Effector memory CD4-positive, alpha-beta T cell (primary cell): ENCODE data around the gene BAZ1A.

Experiments used
- DNase-seq, 3 donors: peaks; one replicate each; pipeline ENCODE4 v3.0.0-alpha.2; 2020
- H3K27ac ChIP-seq: 2 replicates; pipeline ENCODE4 v1.7.0; 2013; ENCODE audit warnings: mild to moderate bottlenecking, low read length, moderate library complexity; ENCODE audit not compliant: insufficient read depth, poor library complexity, severe bottlenecking
- H3K27me3 ChIP-seq: replicated peaks from 2 replicates; pipeline ENCODE4 v1.7.0; 2013; ENCODE audit warnings: mild to moderate bottlenecking, low read length; ENCODE audit not compliant: insufficient read depth, control insufficient read depth, poor library complexity, severe bottlenecking
- H3K36me3 ChIP-seq: 2 replicates; pipeline ENCODE4 v1.7.0; 2013; ENCODE audit warnings: mild to moderate bottlenecking, low read length, moderate library complexity; ENCODE audit not compliant: control insufficient read depth, insufficient read depth
- H3K4me1 ChIP-seq: 2 replicates; pipeline ENCODE4 v1.7.0; 2013; ENCODE audit warnings: low read length, mild to moderate bottlenecking; ENCODE audit not compliant: control insufficient read depth, insufficient read depth, poor library complexity, severe bottlenecking
- H3K4me3 ChIP-seq: 2 replicates; pipeline ENCODE4 v1.7.0; 2013; ENCODE audit warnings: low read length, low read depth, mild to moderate bottlenecking; ENCODE audit not compliant: insufficient read depth, poor library complexity, severe bottlenecking
- H3K9me3 ChIP-seq: 2 replicates; pipeline ENCODE4 v1.7.0; 2013; ENCODE audit warnings: mild to moderate bottlenecking, low read length, moderate library complexity; ENCODE audit not compliant: control insufficient read depth

Gene BAZ1A

GRCh38 chr14:34794217-34794616 lies 80.9 kb downstream of the BAZ1A start:
- peaks cover 47% of the 10 kb centered on the region for H3K36me3 ChIP-seq
- no peak for DNase-seq
- no peak overlapping the region for H3K27ac ChIP-seq
- H3K27me3 ChIP-seq: no peaks in the 10 kb centered on the region
- H3K9me3 ChIP-seq: no peaks in the 10 kb centered on the region
- no peaks in the 10 kb centered on the region for H3K4me1 ChIP-seq
- no peak overlapping the region for H3K4me3 ChIP-seq

GRCh38 chr14:34792598-34792997 lies 82.6 kb downstream of the BAZ1A start:
- Histone ChIP-seq H3K27ac (no peak overlapping the region), H3K36me3 (peaks cover 47% of the 10 kb centered on the region), H3K9me3 (no peaks in the 10 kb centered on the region), H3K27me3 (no peaks in the 10 kb centered on the region), H3K4me1 (no peaks in the 10 kb centered on the region), H3K4me3 (no peak overlapping the region)
- no peak for DNase-seq

- Histone ChIP-seq H3K36me3 (peaks cover 29% of the 10 kb centered on the region), H3K27me3 (no peaks in the 10 kb centered on the region), H3K9me3 (no peaks in the 10 kb centered on the region), H3K4me1 (no peaks in the 10 kb centered on the region), H3K27ac (no peak overlapping the region), H3K4me3 (no peak overlapping the region)
- DNase-seq: no peak
These were observed 89.7 kb downstream of the BAZ1A start for GRCh38 chr14:34785223-34786006.

- Histone ChIP-seq H3K4me3 (no peak overlapping the region), H3K36me3 (peaks cover 37% of the 10 kb centered on the region)
These were observed 93.1 kb downstream of the BAZ1A start for GRCh38 chr14:34782031-34782430.

GRCh38 chr14:34781242-34781641 lies 93.9 kb downstream of the BAZ1A start:
- no peaks in the 10 kb centered on the region for H3K9me3 ChIP-seq
- H3K4me1 ChIP-seq: no peaks in the 10 kb centered on the region
- peaks cover 37% of the 10 kb centered on the region for H3K36me3 ChIP-seq
- DNase-seq: no peak
- H3K4me3 ChIP-seq: no peak overlapping the region
- no peak overlapping the region for H3K27ac ChIP-seq
- H3K27me3 ChIP-seq: no peaks in the 10 kb centered on the region

More at GRCh38 chr14:34782031-34782430, 93.1 kb downstream of the BAZ1A start:
- H3K27me3 ChIP-seq: no peaks in the 10 kb centered on the region
- DNase-seq: no peak
- no peaks in the 10 kb centered on the region for H3K4me1 ChIP-seq
- no peak overlapping the region for H3K27ac ChIP-seq
- H3K9me3 ChIP-seq: no peaks in the 10 kb centered on the region

- Histone ChIP-seq H3K4me3 (no peak overlapping the region), H3K9me3 (no peaks in the 10 kb centered on the region), H3K27ac (no peak overlapping the region), H3K4me1 (no peaks in the 10 kb centered on the region), H3K36me3 (peaks cover 37% of the 10 kb centered on the region), H3K27me3 (no peaks in the 10 kb centered on the region)
- no peak for DNase-seq
These were observed 94.5 kb downstream of the BAZ1A start for GRCh38 chr14:34780646-34781045.

- no peaks in the 10 kb centered on the region for H3K4me1 ChIP-seq
- no peaks in the 10 kb centered on the region for H3K27me3 ChIP-seq
- H3K9me3 ChIP-seq: no peaks in the 10 kb centered on the region
- DNase-seq: no peak
- H3K27ac ChIP-seq: no peak overlapping the region
- no peak overlapping the region for H3K4me3 ChIP-seq
- H3K36me3 ChIP-seq: peaks cover 39% of the 10 kb centered on the region
These were observed 96.4 kb downstream of the BAZ1A start for GRCh38 chr14:34778744-34779143.

- H3K9me3 ChIP-seq: no peaks in the 10 kb centered on the region
- DNase-seq: no peak
- H3K27ac ChIP-seq: no peak overlapping the region
- no peaks in the 10 kb centered on the region for H3K4me1 ChIP-seq
- no peak overlapping the region for H3K4me3 ChIP-seq
- peaks cover 39% of the 10 kb centered on the region for H3K36me3 ChIP-seq
- H3K27me3 ChIP-seq: no peaks in the 10 kb centered on the region
These were observed 98.5 kb downstream of the BAZ1A start for GRCh38 chr14:34776611-34777010.

GRCh38 chr14:34775922-34776321 lies 99.2 kb downstream of the BAZ1A start:
- Histone ChIP-seq H3K4me3 (no peak overlapping the region), H3K36me3 (peaks cover 40% of the 10 kb centered on the region), H3K4me1 (no peaks in the 10 kb centered on the region), H3K27me3 (no peaks in the 10 kb centered on the region), H3K27ac (no peak overlapping the region), H3K9me3 (no peaks in the 10 kb centered on the region)
- DNase-seq: no peak

GRCh38 chr14:34775342-34775741 lies 99.8 kb downstream of the BAZ1A start:
- no peak overlapping the region for H3K27ac ChIP-seq
- H3K9me3 ChIP-seq: no peaks in the 10 kb centered on the region
- DNase-seq: no peak
- H3K27me3 ChIP-seq: no peaks in the 10 kb centered on the region
- H3K4me1 ChIP-seq: no peaks in the 10 kb centered on the region
- H3K4me3 ChIP-seq: no peak overlapping the region
- H3K36me3 ChIP-seq: peaks cover 45% of the 10 kb centered on the region
